ENCODE measurements around the gene MEG3. TPM values are rescaled to one million over a fixed set of nuclear protein-coding genes. Genes with fewer than 3 reads are reported as not detected.

Gene MEG3
- total RNA-seq, 2 donors from 2014 or later = not detected

DNA sequence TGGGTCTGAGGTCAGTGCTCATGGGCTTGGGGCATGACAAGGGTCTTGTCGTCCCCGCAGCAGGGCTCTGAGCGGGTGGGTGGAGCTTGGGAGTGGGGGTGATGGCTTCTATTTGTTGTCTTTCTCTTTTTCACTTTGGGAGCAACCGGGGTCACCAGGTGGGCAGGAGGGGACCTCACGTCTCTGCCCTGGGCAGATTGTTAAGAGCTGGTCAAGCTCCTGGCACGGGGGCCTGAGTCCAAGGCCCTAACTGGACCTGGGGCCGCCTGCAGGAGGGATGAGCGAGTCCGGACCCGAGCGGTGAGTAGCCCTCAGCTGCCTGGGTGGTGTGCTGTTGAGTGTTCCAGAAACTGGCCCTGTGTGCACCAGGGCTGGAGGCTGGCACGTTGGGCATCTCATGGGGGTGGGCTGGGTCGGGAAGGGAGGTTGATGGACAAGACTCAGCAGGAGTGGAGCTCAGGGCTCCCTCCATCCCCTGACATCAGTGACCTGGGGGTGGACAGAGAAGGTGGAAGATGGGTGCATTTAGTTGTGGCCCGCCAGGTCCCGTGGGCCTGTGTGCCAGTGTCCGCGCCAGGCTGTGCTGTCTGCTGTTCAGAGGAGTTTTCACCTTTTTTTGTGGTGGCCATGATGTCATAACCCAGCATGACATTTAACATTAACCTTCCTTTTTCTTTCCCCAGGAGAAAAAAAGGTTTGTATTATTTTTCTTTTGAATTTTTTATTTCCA is 50.1 kb downstream of the MEG3 start:
- ATAC-seq (replicated peaks in 1 of 2) (no peak), DNase-seq (no peak)
- no peaks in the 10 kb centered on the region for H3K27me3 Mint-ChIP-seq (ENCODE audit: low read depth)
- no peak overlapping the region for H3K27ac Mint-ChIP-seq
- H3K36me3 Mint-ChIP-seq (ENCODE audit: insufficient read depth in 2 of 2) = no peaks in the 10 kb centered on the region
- H3K4me3 Mint-ChIP-seq = no peak overlapping the region
- H3K9me3 Mint-ChIP-seq = no peaks in the 10 kb centered on the region
- H3K4me1 Mint-ChIP-seq (ENCODE audit: low read depth) = peaks cover 13% of the 10 kb centered on the region

DNA sequence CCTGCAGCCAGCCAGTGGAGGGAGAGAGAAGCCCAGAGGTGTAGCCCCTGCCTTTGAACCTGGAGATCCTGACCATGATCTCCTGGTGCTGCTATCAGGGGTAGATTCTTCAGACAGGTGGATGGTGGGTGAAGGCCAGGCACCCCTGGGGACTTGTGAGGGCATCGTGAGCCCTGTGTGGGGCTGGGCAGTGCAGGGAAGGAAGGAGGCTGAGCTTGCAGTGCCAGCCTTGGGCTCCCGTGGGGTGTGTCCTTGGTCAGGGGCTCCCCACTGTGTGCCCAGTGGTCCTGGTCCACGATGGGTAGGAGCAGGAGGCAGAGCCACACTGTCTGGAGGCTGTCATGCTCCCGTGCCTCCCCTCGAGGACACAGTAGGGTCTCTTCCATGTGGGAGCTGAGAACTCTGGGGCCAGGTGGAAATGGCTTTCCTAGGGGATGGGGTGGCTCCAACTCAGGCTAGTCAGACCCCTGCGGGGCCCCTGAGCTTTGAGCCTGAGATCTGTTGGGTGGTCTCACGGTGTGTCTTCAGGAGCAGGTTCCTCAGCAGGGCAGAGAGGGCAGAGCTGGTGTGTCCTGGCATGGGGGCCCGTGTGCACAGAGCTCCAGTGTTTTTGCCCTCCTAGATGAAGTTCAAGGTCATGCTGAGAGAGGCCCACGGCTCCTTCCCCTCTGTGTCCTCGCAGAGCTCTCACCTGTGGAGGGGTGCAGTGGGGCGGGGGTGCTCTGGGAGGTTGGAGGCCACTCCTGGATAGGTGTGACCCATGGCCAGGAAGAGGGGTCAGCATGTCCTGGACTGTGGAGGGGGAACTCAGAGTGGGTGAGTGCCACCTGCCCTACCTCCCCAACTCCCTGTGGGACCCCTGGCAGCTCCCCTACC is 52.6 kb downstream of the MEG3 start:
- no peak overlapping the region for H3K4me3 Mint-ChIP-seq
- H3K27me3 Mint-ChIP-seq (ENCODE audit: low read depth) = no peaks in the 10 kb centered on the region
- no peaks in the 10 kb centered on the region for H3K4me1 Mint-ChIP-seq (ENCODE audit: low read depth)
- H3K36me3 Mint-ChIP-seq (ENCODE audit: insufficient read depth in 2 of 2) = no peaks in the 10 kb centered on the region
- ATAC-seq (replicated peaks in 1 of 2) (no peak), DNase-seq (no peak)
- H3K27ac Mint-ChIP-seq = no peak overlapping the region
- no peaks in the 10 kb centered on the region for H3K9me3 Mint-ChIP-seq

DNA sequence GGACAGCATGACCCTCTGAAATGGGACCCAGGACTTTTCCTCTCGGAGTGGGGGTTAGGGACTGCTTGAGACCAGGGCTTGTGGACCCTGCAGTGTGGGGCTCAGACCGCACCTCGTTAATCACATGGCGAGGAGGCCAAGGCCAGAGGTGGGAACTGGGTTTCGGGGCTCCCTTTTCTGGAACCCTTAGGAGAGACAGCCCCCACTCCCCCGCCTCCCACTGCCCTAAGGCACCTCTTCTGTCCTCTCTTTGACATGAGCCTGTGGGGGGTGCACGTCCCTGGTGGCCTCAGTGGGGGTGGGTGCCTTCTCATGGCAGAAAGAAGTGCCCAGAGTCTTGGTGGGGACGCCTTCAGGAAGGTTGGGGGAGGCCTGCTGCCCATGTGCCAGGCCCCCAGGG is 53.3 kb downstream of the MEG3 start:
- no peaks in the 10 kb centered on the region for H3K9me3 Mint-ChIP-seq

DNA sequence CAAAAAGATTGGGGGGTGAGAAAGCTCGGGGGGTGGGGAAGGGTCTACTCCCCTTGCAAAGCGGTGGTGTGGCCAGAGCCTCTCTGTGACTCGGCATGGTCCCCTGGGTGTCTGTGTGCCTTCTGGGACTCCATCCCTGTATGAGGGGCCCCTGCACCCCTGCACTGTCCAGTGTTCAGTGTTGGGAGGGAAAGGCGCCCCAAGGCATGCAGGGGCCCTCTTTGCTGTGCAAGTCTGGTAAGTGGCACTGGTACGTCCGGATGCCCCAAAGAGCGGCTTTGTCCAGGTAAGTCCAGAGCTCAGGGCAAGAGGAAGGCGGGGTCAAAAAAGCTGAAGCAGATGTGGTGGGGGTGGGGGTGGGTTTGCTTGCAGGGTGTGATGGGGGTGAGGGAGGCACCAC is 53.9 kb downstream of the MEG3 start:
- Mint-ChIP-seq H3K36me3 (ENCODE audit: insufficient read depth in 2 of 2) (no peaks in the 10 kb centered on the region), H3K27ac (no peak overlapping the region), H3K9me3 (no peaks in the 10 kb centered on the region), H3K4me3 (no peak overlapping the region), H3K4me1 (ENCODE audit: low read depth) (no peaks in the 10 kb centered on the region), H3K27me3 (ENCODE audit: low read depth) (no peaks in the 10 kb centered on the region)
- DNase-seq = no peak
- no peak for ATAC-seq (replicated peaks in 1 of 2)

More for the DNA sequence above, 53.3 kb downstream of the MEG3 start:
- H3K36me3 Mint-ChIP-seq (ENCODE audit: insufficient read depth in 2 of 2) = no peaks in the 10 kb centered on the region
- no peaks in the 10 kb centered on the region for H3K4me1 Mint-ChIP-seq (ENCODE audit: low read depth)
- ATAC-seq (replicated peaks in 1 of 2) = no peak
- no peaks in the 10 kb centered on the region for H3K27me3 Mint-ChIP-seq (ENCODE audit: low read depth)
- no peak for DNase-seq
- no peak overlapping the region for H3K27ac Mint-ChIP-seq
- no peak overlapping the region for H3K4me3 Mint-ChIP-seq

DNA sequence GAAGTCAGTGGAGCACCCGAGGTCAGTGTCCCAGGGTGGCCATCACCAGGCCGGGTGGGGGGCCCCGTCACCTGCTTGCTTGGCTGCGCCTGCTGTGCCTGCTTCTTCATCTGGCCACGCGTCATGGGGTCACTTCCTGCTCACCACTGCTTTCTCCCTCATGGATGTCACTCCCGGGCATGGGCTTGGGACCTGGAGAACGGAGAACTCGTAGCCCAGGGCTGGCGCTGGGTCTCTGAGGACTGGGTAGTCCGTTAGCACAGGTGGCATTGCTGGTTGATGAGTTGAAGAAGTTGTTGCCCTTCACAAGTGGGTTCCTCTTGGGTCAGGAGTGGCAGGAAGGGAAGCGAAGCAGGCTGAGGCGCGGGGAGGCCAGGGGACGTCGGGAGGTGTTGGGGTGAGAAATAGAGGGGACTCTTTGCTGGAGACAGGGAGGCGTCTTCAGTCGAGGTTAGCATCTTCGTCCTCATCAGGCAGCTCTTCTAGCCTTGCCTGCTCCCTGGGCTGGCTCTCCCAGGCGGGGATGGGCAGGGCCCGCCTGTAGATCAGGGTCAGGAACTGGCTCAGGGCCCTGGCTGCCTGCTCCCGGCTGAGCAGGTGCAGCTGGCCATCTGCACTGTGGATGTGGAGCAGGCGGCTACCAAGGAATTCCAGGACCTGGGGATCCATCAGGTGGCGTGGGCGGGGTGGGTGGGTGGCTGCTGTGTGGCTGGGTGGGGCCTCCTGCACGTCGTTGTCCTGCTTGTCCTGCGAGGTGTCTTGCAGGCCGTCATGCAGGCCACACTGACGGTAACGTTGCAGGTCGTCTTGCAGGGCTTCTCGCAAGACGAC is 54.6 kb downstream of the MEG3 start:
- H3K27me3 Mint-ChIP-seq (ENCODE audit: low read depth) = peaks cover 1% of the 10 kb centered on the region
- DNase-seq (no peak), ATAC-seq (replicated peaks in 1 of 2) (no peak)
- no peaks in the 10 kb centered on the region for H3K9me3 Mint-ChIP-seq
- H3K27ac Mint-ChIP-seq = no peak overlapping the region
- H3K4me1 Mint-ChIP-seq (ENCODE audit: low read depth) = no peaks in the 10 kb centered on the region
- H3K36me3 Mint-ChIP-seq (ENCODE audit: insufficient read depth in 2 of 2) = no peaks in the 10 kb centered on the region
- H3K4me3 Mint-ChIP-seq = no peak overlapping the region

DNA sequence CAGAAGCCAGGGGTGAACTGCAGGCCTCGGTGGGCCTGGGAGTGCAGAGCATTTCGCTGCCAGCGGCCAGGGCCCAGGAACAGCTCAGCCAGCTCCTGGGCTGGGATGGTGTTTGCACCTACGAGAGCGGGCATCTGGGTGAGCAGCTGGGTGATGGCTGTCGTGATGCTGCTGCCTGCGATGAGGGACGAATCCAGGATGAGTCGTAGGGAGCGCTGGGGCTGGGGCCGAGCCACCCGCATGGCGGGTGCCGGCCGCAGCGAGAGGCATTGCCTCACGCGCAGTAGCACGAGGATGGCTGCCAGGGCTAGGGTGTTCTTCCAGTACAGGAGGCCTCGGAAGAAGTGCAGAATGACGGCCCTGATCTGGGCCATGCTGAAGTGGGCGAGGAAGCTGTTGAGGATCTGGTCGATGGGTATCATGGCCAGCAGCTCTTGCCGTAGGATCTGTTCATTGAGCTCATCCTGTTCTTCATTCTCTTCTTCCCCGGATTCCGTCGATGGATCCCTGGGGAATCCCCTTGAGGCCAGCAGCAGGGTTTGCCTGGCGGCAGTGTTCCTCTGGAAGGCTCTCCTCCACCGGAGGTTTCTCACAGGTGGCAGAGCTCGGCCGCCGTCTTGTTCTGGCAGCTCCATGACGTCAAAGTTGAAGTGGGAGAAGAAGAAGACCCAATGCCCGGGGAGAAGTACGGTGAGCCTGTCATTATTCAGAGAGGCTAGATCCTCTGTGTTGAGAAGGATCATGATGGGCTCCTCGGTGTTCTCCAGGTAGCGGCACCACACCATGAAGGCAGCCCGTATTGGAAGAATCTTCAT is 55.5 kb downstream of the MEG3 start:
- peaks cover 8% of the 10 kb centered on the region for H3K27me3 Mint-ChIP-seq (ENCODE audit: low read depth)
- H3K4me3 Mint-ChIP-seq = no peak overlapping the region
- no peak for DNase-seq
- ATAC-seq (replicated peaks in 1 of 2) = no peak
- no peaks in the 10 kb centered on the region for H3K36me3 Mint-ChIP-seq (ENCODE audit: insufficient read depth in 2 of 2)
- no peak overlapping the region for H3K27ac Mint-ChIP-seq
- no peaks in the 10 kb centered on the region for H3K4me1 Mint-ChIP-seq (ENCODE audit: low read depth)
- no peaks in the 10 kb centered on the region for H3K9me3 Mint-ChIP-seq

DNA sequence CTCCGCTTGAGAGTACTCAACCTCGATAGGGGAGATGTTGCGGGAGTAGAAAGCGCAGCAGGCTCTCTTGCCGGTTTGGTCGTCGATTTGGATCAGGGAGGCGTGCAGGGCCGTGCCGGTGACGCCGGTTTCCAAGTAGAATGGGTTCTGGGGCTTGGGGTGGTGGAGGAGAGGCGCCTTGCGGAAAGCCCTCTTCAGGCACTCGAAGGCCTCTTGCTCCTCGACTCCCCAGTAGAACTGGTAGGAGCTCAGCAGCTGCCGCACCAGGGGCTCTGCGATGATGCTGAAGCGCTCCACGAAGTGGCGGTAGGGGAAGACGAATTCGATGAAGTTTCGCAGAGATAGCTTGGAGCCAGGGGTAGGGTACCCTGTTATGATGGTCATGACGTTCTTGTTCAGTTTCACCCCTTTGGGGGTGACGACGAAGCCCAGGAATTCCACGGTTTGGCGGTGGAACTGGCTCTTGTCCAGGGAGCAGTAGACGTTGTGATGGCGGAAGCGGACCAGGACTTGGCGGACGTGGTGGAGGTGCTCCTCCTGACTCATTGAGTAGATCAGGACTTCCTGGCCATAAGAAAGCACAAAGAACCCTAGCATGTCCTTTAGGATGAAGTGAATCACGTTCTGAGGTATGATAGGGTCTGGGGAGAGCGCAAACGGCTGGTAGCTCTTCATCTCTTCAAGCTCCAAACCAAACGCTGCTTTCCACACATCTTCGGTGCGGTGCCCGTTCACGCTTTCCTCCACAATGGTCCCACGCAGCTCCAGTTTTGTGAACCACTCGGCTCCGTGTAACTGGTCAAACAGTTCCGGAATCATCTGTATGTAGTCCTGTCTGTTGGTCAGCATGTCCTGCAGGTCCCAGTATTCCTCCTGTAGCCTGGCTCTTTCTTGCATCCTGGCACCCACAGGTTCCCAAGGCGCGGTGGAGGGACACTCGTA is 56.4 kb downstream of the MEG3 start:
- Mint-ChIP-seq H3K36me3 (ENCODE audit: insufficient read depth in 2 of 2) (no peaks in the 10 kb centered on the region), H3K27me3 (ENCODE audit: low read depth) (peaks cover 8% of the 10 kb centered on the region), H3K9me3 (no peaks in the 10 kb centered on the region), H3K27ac (no peak overlapping the region), H3K4me3 (no peak overlapping the region), H3K4me1 (ENCODE audit: low read depth) (no peaks in the 10 kb centered on the region)
- DNase-seq = no peak
- ATAC-seq (replicated peaks in 1 of 2) = no peak

DNA sequence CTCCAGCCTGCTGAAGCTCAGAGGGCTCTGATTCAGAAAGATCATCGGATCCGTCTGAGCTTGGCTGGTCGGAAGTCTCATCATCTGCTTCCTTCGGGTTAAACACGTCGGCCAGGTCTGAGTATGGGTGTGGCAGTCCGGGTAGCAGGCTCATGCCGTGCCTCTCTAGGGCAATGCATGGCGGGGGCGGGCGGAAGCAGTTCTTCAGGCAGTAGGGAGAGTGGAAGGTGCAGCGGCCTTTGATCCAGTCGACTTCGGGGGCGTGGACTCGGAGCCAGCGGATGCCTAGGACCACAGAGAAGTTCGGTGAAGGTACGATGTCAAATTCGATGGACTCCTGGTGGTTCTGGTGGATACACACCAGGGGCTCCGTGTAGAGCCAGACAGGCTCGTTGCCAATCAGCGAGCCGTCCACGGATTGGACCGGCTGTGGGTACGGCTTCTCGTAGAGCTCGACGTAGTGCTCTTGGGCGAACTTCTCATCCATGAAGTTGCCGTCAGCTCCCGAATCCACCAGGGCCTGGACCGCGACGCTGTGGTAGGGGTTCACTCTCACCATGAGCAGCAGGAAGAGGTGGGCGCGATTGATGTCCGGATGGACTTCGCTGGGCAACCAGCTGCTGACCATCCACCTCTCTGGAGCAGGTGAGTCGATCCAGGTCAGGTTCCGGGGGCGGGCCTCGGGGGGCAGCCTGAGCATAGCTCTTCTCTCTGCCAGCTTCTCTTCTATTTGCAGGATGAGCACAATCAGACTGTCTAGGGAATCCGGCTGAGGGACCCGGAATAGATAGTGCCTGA is 57.3 kb downstream of the MEG3 start:
- H3K36me3 Mint-ChIP-seq (ENCODE audit: insufficient read depth in 2 of 2) = no peaks in the 10 kb centered on the region
- ATAC-seq (replicated peaks in 1 of 2) = no peak
- no peak overlapping the region for H3K27ac Mint-ChIP-seq
- H3K4me3 Mint-ChIP-seq = no peak overlapping the region
- H3K27me3 Mint-ChIP-seq (ENCODE audit: low read depth) = peaks cover 8% of the 10 kb centered on the region
- H3K9me3 Mint-ChIP-seq = no peaks in the 10 kb centered on the region
- DNase-seq = no peak
- H3K4me1 Mint-ChIP-seq (ENCODE audit: low read depth) = no peaks in the 10 kb centered on the region

DNA sequence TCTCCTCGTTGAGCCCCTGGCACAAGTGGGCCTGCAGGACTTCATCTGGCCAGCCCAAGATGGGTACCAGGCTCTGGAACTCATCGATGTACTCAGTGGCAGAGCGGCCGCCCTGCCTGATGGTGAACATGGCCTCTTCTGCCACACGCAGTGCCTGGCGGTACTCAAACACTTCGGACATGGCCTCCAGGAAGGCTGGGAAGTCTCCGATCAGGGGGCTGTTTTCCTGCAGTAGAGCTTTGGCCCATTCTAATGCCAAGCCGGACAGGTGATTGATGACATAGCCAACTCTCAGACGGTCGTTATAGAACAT is 57.8 kb downstream of the MEG3 start:
- H3K4me3 Mint-ChIP-seq = no peak overlapping the region
- no peaks in the 10 kb centered on the region for H3K4me1 Mint-ChIP-seq (ENCODE audit: low read depth)
- DNase-seq (no peak), ATAC-seq (replicated peaks in 1 of 2) (no peak)
- no peak overlapping the region for H3K27ac Mint-ChIP-seq
- H3K36me3 Mint-ChIP-seq (ENCODE audit: insufficient read depth in 2 of 2) = no peaks in the 10 kb centered on the region
- H3K27me3 Mint-ChIP-seq (ENCODE audit: low read depth) = peaks cover 8% of the 10 kb centered on the region
- H3K9me3 Mint-ChIP-seq = no peaks in the 10 kb centered on the region

DNA sequence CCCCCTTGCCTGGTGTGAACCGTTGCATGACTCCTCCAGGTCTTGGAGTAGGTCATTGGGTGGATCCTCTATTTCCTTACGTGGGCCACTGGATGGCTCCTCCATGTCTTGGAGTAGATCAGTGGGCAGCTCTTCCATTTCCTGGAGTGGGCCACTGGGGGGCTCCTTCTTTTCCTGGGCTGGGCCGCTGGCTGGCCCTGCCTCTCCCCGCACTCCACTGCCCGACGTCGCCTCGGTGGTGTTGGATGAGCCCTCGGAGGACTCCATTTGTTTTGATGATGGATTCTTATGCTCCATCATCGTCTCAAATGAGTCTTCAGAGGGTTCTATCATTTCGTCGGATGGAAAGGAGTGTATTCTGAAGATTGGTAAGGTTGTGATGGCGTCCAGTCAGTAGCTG is 58.5 kb downstream of the MEG3 start:
- ATAC-seq (replicated peaks in 1 of 2) = no peak

DNA sequence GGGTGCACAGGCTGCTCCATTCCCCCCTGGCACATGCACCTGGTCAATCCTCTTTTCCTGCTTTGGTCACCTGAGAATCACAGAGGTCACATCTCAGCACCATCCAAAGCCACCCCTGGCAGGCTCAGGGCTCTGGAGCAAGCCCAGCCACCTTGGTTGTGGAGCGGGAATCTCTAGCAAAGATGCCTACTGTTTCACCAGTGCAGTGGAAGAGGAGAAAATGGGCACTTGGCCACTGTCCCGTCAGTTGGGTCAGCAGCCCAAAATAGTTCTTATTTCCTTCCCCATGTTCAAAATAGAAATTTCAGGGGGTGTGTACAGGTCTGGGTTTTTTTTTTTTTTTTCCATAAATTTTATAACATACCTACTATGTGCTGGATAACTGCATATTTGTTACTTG is 59.3 kb downstream of the MEG3 start:
- ATAC-seq (replicated peaks in 1 of 2) (no peak), DNase-seq (no peak)
- Mint-ChIP-seq H3K9me3 (no peaks in the 10 kb centered on the region), H3K27ac (no peak overlapping the region), H3K4me3 (no peak overlapping the region), H3K36me3 (ENCODE audit: insufficient read depth in 2 of 2) (no peaks in the 10 kb centered on the region), H3K4me1 (ENCODE audit: low read depth) (no peaks in the 10 kb centered on the region), H3K27me3 (ENCODE audit: low read depth) (peaks cover 8% of the 10 kb centered on the region)

More for the DNA sequence above, 58.5 kb downstream of the MEG3 start:
- peaks cover 8% of the 10 kb centered on the region for H3K27me3 Mint-ChIP-seq (ENCODE audit: low read depth)
- no peaks in the 10 kb centered on the region for H3K36me3 Mint-ChIP-seq (ENCODE audit: insufficient read depth in 2 of 2)
- DNase-seq = no peak
- H3K4me1 Mint-ChIP-seq (ENCODE audit: low read depth) = no peaks in the 10 kb centered on the region
- no peaks in the 10 kb centered on the region for H3K9me3 Mint-ChIP-seq
- H3K27ac Mint-ChIP-seq = no peak overlapping the region
- H3K4me3 Mint-ChIP-seq = no peak overlapping the region
